HepG2 (cell line): ENCODE measurements around the gene CCDC57. TPM values are rescaled to one million over a fixed set of nuclear protein-coding genes. Genes with fewer than 3 reads are reported as not detected.
A peak's percentile ranks its signal among the peaks of the same experiment; 100 is the strongest.

Source experiments
- AHR ChIP-seq: IDR thresholded peaks from 2 replicates; pipeline ENCODE4 v1.6.1; 2018; ENCODE audit warnings: missing genetic modification reagents, missing compliant biosample characterization
- ELF1 ChIP-seq: sonication (generic); formaldehyde crosslinking; IDR thresholded peaks from 2 replicates; pipeline ENCODE4 v1.4.0; 2020; ENCODE audit warnings: missing genetic modification reagents
- EP300 ChIP-seq, 3 experiments: sonication (generic) in 1 of 3; formaldehyde crosslinking in 1 of 3; IDR thresholded peaks; 2 replicates each; pipeline versions ENCODE4 v1.5.1 to v1.6.1; 2011 to 2020; ENCODE audit warnings: low read depth in 2 of 3, low read length in 2 of 3, borderline replicate concordance in 1 of 3, improper control_type of control experiment in 1 of 3, mild to moderate bottlenecking in 1 of 3, missing genetic modification reagents in 1 of 3, moderate library complexity in 1 of 3
- FIP1L1 ChIP-seq: fragments of 200-400 bp; formaldehyde crosslinking; IDR thresholded peaks from 2 replicates; pipeline ENCODE4 v1.6.1; 2018; ENCODE audit warnings: low read depth, mild to moderate bottlenecking, low read length, moderate library complexity, borderline replicate concordance; ENCODE audit not compliant: insufficient read depth
- GTF2F1 ChIP-seq: fragments of 150-350 bp; IDR thresholded peaks from 2 replicates; pipeline ENCODE4 v1.6.1; 2014; ENCODE audit warnings: low read length
- HCFC1 ChIP-seq: fragments of 150-350 bp; IDR thresholded peaks from 2 replicates; pipeline ENCODE4 v1.6.1; 2014; ENCODE audit warnings: low read depth, low read length
- HOXA7 ChIP-seq: sonication (generic); formaldehyde crosslinking; IDR thresholded peaks from 2 replicates; pipeline ENCODE4 v1.8.1; 2022; ENCODE audit warnings: mild to moderate bottlenecking, missing genetic modification reagents, moderate library complexity
- MXD4 ChIP-seq: IDR thresholded peaks from 2 replicates; pipeline ENCODE4 v1.6.1; 2016; ENCODE audit warnings: mild to moderate bottlenecking, missing biosample characterization, missing genetic modification reagents
- NAIF1 ChIP-seq: sonication (generic); formaldehyde crosslinking; IDR thresholded peaks from 2 replicates; pipeline ENCODE4 v1.5.0; 2020; ENCODE audit warnings: mild to moderate bottlenecking, missing genetic modification reagents, borderline replicate concordance
- NKX3-1 ChIP-seq: sonication (generic); formaldehyde crosslinking; IDR thresholded peaks from 2 replicates; pipeline ENCODE4 v1.5.0; 2020; ENCODE audit warnings: missing genetic modification reagents
- NR3C1 ChIP-seq: sonication (generic); formaldehyde crosslinking; IDR thresholded peaks from 2 replicates; pipeline ENCODE4 v1.4.0; 2020; ENCODE audit warnings: missing genetic modification reagents
- ZFY ChIP-seq: sonication (generic); formaldehyde crosslinking; IDR thresholded peaks from 2 replicates; pipeline ENCODE4 v1.4.0; 2020; ENCODE audit warnings: missing genetic modification reagents
- ZMYM3 ChIP-seq: sonication (generic); formaldehyde crosslinking; IDR thresholded peaks from 2 replicates; pipeline ENCODE4 v1.5.1; 2020; ENCODE audit warnings: mild to moderate bottlenecking, missing genetic modification reagents
- ZNF205 ChIP-seq: IDR thresholded peaks from 2 replicates; pipeline ENCODE4 v1.6.1; 2018; ENCODE audit warnings: missing biosample characterization, missing genetic modification reagents
- ZNF264 ChIP-seq: sonication (generic); formaldehyde crosslinking; IDR thresholded peaks from 2 replicates; pipeline ENCODE4 v1.4.0; 2020; ENCODE audit warnings: missing genetic modification reagents
- ZNF44 ChIP-seq: sonication (generic); formaldehyde crosslinking; IDR thresholded peaks from 2 replicates; pipeline ENCODE4 v1.5.1; 2020; ENCODE audit warnings: mild to moderate bottlenecking, missing genetic modification reagents
- ZNF558 ChIP-seq: sonication (generic); formaldehyde crosslinking; IDR thresholded peaks from 2 replicates; pipeline ENCODE4 v1.9.0; 2022; ENCODE audit warnings: mild to moderate bottlenecking, missing genetic modification reagents, borderline replicate concordance
- ZNF569 ChIP-seq: sonication (generic); formaldehyde crosslinking; IDR thresholded peaks from 2 replicates; pipeline ENCODE4 v1.5.0; 2020; ENCODE audit warnings: mild to moderate bottlenecking, missing genetic modification reagents, moderate library complexity, borderline replicate concordance
- ZNF775 ChIP-seq: sonication (generic); formaldehyde crosslinking; IDR thresholded peaks from 2 replicates; pipeline ENCODE4 v1.4.0; 2020; ENCODE audit warnings: missing genetic modification reagents, mild to moderate bottlenecking, moderate library complexity, borderline replicate concordance
- ZUFSP ChIP-seq: sonication (generic); formaldehyde crosslinking; IDR thresholded peaks from 2 replicates; pipeline ENCODE4 v1.9.0; 2021; ENCODE audit warnings: missing genetic modification reagents, mild to moderate bottlenecking, borderline replicate concordance
- polyA plus RNA-seq, 8 experiments: library from polyadenylated mRNA; depleted of rRNA in 3 of 8; stranded (reverse) in 7 of 8; unstranded in 1 of 8; fragments of >200 nt; fragmentation: Illumina TruSeq in 4 of 8; extraction: Trizol in 4 of 8; gene quantifications; 2 replicates each; pipeline versions ENCODE4 v1.2.1 to v1.2.3, GENCODE V29; 2011 to 2016; ENCODE audit warnings: low read depth in 4 of 8, missing spikeins in 1 of 8, mixed read lengths in 1 of 8; ENCODE audit not compliant: insufficient read depth in 1 of 8
- total RNA-seq, 5 experiments: library from RNA; depleted of rRNA; stranded (reverse); fragments of >200 nt; fragmentation: Illumina TruSeq; extraction: Trizol; gene quantifications; 2 replicates each; pipeline ENCODE4 v1.2.3, GENCODE V29; 2016; ENCODE audit warnings: low read depth in 1 of 5
- TF ChIP-seq, protein P1 (sequence below): sonication (generic); formaldehyde crosslinking; IDR thresholded peaks from 2 replicates; pipeline ENCODE4 v1.4.0; 2020; ENCODE audit warnings: mild to moderate bottlenecking, missing genetic modification reagents
- TF ChIP-seq, protein P2 (sequence below): fragments of 450-650 bp; IDR thresholded peaks from 2 replicates; pipeline ENCODE4 v1.6.1; 2017; ENCODE audit warnings: mild to moderate bottlenecking
- TF ChIP-seq, protein P3 (sequence below): sonication (generic); formaldehyde crosslinking; IDR thresholded peaks from 2 replicates; pipeline ENCODE4 v1.4.0; 2020; ENCODE audit warnings: missing genetic modification reagents

Gene CCDC57
- total and polyA plus RNA-seq, 2 of the 13 experiments (the other 11 are each of a cell fraction or from before 2014, with no cell fraction given), result 59.3 to 59.9 TPM

DNA sequence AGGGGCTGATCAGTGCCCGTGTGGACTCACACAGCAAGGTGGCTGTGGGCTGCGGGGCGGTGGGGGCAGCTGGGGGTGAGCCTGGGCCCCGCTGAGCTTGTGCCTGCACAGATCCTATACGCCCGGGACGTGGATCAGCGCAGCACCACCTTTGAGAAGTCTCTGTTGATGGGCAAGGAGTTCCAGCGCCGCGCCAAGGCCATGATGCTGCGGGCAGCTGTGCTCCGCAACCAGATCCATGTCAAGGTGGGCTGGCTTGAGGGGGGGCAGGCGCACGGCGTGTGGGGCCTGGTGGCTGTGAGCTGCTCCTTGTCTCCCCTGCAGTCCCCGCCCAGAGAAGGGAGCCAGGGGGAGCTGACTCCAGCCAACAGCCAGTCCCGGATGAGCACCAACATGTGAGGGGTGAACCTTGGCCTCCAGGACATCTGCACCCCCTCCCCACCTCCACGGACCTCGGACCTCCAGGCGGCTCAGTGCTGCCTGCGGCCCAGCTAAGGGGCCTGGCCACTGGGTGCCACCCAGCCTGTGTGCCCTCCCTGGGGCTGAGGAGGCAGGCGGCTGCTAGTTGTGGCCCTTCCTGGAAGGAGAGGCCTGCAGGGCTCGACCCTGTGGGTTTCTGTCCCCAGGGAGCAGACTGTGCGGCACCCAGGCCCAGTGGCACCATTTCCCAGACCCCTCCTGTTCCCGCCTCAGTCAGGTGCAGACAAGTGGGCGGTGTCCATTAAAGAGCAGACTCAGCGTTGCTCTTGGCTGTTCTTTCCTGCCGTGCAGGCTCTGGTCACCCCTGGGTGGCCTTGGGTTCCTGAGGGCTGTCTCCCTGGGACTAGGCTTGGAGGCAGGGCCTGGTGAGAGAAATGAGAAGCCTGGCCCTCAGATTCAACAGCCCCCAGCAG, 155.7 kb downstream of the CCDC57 start (continued):
- TF ChIP-seq GTF2F1, result no peak; the same call in 1 of the 2 replicates
- 0 out of 2 replicates have a peak, but pooled peaks have one; percentile 64 for TF ChIP-seq AHR (CRISPR knock-in tag)
- no peak for TF ChIP-seq ZNF775
- no peak for TF ChIP-seq NR3C1 (CRISPR knock-in tag)
- no peak for TF ChIP-seq NKX3-1 (CRISPR knock-in tag)
- TF ChIP-seq ZNF264, result no peak
- 0 out of 2 replicates have a peak, but pooled peaks have one; percentile 52 for TF ChIP-seq MXD4 (CRISPR knock-in tag)
- TF ChIP-seq NAIF1 (CRISPR knock-in tag), result no peak
- TF ChIP-seq ZNF558 (CRISPR knock-in tag), result peak; percentile 70
- TF ChIP-seq, protein P1, sequence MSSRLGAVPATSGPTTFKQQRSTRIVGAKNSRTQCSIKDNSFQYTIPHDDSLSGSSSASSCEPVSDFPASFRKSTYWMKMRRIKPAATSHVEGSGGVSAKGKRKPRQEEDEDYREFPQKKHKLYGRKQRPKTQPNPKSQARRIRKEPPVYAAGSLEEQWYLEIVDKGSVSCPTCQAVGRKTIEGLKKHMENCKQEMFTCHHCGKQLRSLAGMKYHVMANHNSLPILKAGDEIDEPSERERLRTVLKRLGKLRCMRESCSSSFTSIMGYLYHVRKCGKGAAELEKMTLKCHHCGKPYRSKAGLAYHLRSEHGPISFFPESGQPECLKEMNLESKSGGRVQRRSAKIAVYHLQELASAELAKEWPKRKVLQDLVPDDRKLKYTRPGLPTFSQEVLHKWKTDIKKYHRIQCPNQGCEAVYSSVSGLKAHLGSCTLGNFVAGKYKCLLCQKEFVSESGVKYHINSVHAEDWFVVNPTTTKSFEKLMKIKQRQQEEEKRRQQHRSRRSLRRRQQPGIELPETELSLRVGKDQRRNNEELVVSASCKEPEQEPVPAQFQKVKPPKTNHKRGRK (CRISPR knock-in tag), result no peak
- no peak for TF ChIP-seq HCFC1
- peak; percentile 78 for TF ChIP-seq ZNF205
- peak; percentile 35; the same call in 1 of the 2 replicates for TF ChIP-seq ELF1 (CRISPR knock-in tag)
- peak in 1 of 2 experiments; percentile 14; a peak in 1 of 4 replicates for TF ChIP-seq EP300 (IDR thresholded peaks at IDR 0.05; ENCODE audit: low read depth in 2 of 2, low read length in 2 of 2)
- TF ChIP-seq EP300 (CRISPR knock-in tag; IDR thresholded peaks at IDR 0.05; ENCODE audit: borderline replicate concordance), result no peak
- TF ChIP-seq FIP1L1, result no peak
- 0 out of 2 replicates have a peak, but pooled peaks have one; percentile 26 for TF ChIP-seq HOXA7 (CRISPR knock-in tag)
- TF ChIP-seq, protein P2, sequence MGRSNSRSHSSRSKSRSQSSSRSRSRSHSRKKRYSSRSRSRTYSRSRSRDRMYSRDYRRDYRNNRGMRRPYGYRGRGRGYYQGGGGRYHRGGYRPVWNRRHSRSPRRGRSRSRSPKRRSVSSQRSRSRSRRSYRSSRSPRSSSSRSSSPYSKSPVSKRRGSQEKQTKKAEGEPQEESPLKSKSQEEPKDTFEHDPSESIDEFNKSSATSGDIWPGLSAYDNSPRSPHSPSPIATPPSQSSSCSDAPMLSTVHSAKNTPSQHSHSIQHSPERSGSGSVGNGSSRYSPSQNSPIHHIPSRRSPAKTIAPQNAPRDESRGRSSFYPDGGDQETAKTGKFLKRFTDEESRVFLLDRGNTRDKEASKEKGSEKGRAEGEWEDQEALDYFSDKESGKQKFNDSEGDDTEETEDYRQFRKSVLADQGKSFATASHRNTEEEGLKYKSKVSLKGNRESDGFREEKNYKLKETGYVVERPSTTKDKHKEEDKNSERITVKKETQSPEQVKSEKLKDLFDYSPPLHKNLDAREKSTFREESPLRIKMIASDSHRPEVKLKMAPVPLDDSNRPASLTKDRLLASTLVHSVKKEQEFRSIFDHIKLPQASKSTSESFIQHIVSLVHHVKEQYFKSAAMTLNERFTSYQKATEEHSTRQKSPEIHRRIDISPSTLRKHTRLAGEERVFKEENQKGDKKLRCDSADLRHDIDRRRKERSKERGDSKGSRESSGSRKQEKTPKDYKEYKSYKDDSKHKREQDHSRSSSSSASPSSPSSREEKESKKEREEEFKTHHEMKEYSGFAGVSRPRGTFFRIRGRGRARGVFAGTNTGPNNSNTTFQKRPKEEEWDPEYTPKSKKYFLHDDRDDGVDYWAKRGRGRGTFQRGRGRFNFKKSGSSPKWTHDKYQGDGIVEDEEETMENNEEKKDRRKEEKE, result no peak
- TF ChIP-seq ZMYM3 (CRISPR knock-in tag), result peak; percentile 72; the same call in 1 of the 2 replicates
- TF ChIP-seq, protein P3, sequence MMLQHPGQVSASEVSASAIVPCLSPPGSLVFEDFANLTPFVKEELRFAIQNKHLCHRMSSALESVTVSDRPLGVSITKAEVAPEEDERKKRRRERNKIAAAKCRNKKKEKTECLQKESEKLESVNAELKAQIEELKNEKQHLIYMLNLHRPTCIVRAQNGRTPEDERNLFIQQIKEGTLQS, result no peak
- peak; percentile 81 for TF ChIP-seq ZFY
- TF ChIP-seq ZNF569 (CRISPR knock-in tag), result 0 out of 2 replicates have a peak, but pooled peaks have one; percentile 57
- no peak for TF ChIP-seq ZNF44 (CRISPR knock-in tag)
- TF ChIP-seq ZUFSP, result no peak
